Placental pericyte (primary cell): ENCODE measurements around the gene HOXA4. TPM values are rescaled to one million over a fixed set of nuclear protein-coding genes. Genes with fewer than 3 reads are reported as not detected.

Source experiments
- small RNA-seq: library from RNA; depleted of rRNA; stranded (forward); fragments of <200 nt; gene quantifications from one replicate; pipeline ENCODE3, GENCODE V24; 2012; ENCODE audit warnings: low replicate concordance
- total RNA-seq: library from RNA; depleted of rRNA; stranded (reverse); fragments of >200 nt; gene quantifications from 2 replicates; pipeline ENCODE4 v1.2.3, GENCODE V29; 2012

The HOXA4 gene
- 0.29 TPM in 1 of 2 replicates, not detected in the other for total RNA-seq

DNA sequence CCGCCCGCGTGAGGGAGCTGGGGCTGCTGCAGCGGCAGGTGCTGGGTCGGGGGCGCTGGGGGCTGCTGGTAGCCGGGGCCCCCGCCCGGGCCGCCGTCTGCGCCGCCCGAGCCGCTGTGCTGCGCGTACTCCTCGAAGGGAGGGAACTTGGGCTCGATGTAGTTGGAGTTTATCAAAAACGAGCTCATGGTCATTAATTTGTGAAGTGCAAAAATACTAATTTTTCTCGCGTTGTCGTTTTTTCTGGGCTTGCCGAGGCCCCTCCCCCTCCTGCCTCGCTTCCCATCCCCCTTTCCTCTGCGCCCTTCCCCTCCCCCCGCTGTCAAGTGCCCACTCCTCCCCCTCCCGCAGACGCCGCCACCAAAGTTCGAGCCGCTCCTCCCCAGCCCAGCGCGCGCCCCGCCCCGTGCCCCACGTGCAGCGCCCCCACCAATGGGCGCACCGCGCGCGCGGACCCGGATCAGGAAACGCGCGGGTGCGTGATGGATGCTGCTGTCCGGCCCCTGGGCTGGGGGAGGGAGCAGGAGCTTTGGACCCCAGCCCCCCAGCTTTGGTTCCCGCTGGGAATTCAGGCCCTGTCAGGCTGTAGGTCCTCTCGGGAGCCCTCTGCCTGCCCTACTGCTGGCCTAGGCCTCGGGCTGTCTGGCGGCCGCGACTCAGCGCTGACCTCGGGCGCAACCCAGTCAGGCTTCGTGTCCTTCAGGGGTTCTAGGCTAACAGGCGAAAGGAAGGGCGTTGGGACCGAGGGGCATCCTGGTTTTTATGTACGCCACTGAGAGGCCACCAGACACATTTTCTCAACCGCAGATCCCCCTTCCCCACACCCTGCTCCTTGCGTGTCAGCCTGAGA is at the start of gene HOXA4:
HOXA4 (minus strand) TSS at position 218 of the 850 bp plus-strand sequence; CDS start at position 194, 24 bp downstream.

GRCh38 chr7:27173956-27174873 is 43.7 kb upstream of the HOXA4 start, which contains the start of gene HOXA10:
Gene HOXA10 (minus strand): TSS chr7:27174320. CDS start chr7:27174306, 14 bp downstream.

GRCh38 chr7:27165089-27165995 is 34.8 kb upstream of the HOXA4 start, which contains the start of gene HOXA9:
Gene HOXA9 (minus strand): TSS chr7:27165537. CDS start chr7:27165457, 80 bp downstream.

GRCh38 chr7:27156508-27156898 is 25.9 kb upstream of the HOXA4 start, which contains the start of gene HOXA7:
Gene HOXA7 (minus strand): TSS chr7:27156675. CDS start chr7:27156545, 130 bp downstream.

GRCh38 chr7:27151931-27152815 is 21.6 kb upstream of the HOXA4 start, which contains the start of gene HOXA3:
Gene HOXA3 (minus strand): TSS chr7:27152583. CDS start chr7:27110640, 41,943 bp downstream.

GRCh38 chr7:27147199-27148030 is 16.9 kb upstream of the HOXA4 start, which contains the start of gene HOXA6:
Gene HOXA6 (minus strand): TSS chr7:27147774. CDS start chr7:27147749, 25 bp downstream.

GRCh38 chr7:27143023-27143949 is 12.7 kb upstream of the HOXA4 start, which contains the start of gene HOXA5:
Gene HOXA5 (minus strand): TSS chr7:27143681. CDS start chr7:27143607, 74 bp downstream.

DNA sequence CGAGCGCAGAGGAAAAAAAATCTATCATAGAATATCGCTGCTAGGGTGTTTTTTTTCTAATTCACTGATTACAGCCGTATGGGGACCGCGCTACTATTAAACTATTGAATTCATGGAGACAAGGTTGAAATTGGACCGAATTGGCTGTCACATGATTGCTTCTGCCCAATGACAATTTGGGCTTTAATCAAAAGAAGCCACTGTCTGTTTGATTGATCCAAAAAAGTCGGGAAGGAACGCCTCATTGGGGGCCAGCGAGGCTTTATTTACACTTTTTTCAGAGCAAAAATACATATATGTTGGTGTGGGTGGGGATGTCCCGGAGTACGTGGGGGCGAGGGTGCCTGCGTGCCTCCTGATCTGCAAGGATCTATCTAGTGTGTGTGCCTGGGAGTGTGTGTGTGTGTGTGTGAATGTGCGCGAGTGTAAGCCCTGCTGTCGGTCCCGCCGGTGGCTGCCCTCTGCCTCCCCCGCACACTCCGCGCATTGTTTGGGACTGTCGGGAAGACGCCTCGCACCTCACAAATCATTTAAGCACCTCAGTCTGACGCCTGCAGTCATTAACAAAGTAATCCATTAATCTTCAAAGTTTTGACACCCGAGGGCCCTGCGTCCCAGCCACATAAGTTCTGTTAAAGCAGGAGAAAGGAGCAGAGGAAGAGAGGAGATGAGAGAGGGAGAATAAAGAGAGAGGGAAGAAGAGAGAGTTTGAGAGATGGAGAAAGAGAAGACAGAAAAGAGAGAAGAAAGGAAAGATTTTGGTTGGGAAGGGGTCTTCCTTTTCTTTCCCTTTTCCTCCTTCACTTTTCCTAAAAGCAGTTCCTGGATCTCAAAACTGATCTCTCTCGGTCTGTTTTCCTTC is 27.7 kb downstream of the HOXA4 start, which contains the start of gene HOXA2:
HOXA2 (minus strand) TSS at position 103 of the 862 bp plus-strand sequence. CDS start 183 bp downstream, outside the sequence.

GRCh38 chr7:27095897-27096767 is 34.4 kb downstream of the HOXA4 start, which contains the start of gene HOXA1:
Gene HOXA1 (minus strand): TSS chr7:27096000. CDS start chr7:27095912, 88 bp downstream.

Small RNA genes within 50 kb of the gene (small RNA-seq; reads per million reads assigned to genes)
- gene AC004080.5 (not detected), gene RF01977 (not detected)

Other genes starting within 250 kb of the HOXA4 start
- 0.14 TPM in 1 of 2 replicates, not detected in the other for gene HOXA1, start 34.8 kb downstream of the HOXA4 start, total RNA-seq
- under 0.01 and 0.43 TPM in 2 replicates for gene HOXA2, start 28.1 kb downstream of the HOXA4 start, total RNA-seq
- gene HOXA5, start 12.9 kb upstream of the HOXA4 start, total RNA-seq, result under 0.01 and 3.4 TPM in 2 replicates
- gene HOXA6, start 17.0 kb upstream of the HOXA4 start, total RNA-seq, result 0.22 and 4.3 TPM in 2 replicates
- 2.3 TPM in 1 of 2 replicates, not detected in the other for gene HOXA3, start 21.8 kb upstream of the HOXA4 start, total RNA-seq
- gene HOXA7, start 25.9 kb upstream of the HOXA4 start, total RNA-seq, result 0.44 and 1.0 TPM in 2 replicates
- gene HOXA9, start 34.8 kb upstream of the HOXA4 start, total RNA-seq, result 14.2 and 23.2 TPM in 2 replicates
- 15.5 and 23.3 TPM in 2 replicates for gene HOXA10, start 43.6 kb upstream of the HOXA4 start, total RNA-seq
- gene HOXA11, start 54.5 kb upstream of the HOXA4 start, total RNA-seq, result 17.8 and 24.3 TPM in 2 replicates
- 4.0 and 6.8 TPM in 2 replicates for gene HOXA13, start 69.3 kb upstream of the HOXA4 start, total RNA-seq
- gene EVX1, start 112.0 kb upstream of the HOXA4 start, total RNA-seq, result not detected in 2 replicates